COR-L47 (cell line): ENCODE data around the gene PSD2.
A peak's percentile ranks its signal among the peaks of the same experiment; 100 is the strongest.

Source experiments
- DNase-seq: peaks from one replicate; lab custom pipeline; 2025; lab: John Stamatoyannopoulos, UW

Gene PSD2

DNA sequence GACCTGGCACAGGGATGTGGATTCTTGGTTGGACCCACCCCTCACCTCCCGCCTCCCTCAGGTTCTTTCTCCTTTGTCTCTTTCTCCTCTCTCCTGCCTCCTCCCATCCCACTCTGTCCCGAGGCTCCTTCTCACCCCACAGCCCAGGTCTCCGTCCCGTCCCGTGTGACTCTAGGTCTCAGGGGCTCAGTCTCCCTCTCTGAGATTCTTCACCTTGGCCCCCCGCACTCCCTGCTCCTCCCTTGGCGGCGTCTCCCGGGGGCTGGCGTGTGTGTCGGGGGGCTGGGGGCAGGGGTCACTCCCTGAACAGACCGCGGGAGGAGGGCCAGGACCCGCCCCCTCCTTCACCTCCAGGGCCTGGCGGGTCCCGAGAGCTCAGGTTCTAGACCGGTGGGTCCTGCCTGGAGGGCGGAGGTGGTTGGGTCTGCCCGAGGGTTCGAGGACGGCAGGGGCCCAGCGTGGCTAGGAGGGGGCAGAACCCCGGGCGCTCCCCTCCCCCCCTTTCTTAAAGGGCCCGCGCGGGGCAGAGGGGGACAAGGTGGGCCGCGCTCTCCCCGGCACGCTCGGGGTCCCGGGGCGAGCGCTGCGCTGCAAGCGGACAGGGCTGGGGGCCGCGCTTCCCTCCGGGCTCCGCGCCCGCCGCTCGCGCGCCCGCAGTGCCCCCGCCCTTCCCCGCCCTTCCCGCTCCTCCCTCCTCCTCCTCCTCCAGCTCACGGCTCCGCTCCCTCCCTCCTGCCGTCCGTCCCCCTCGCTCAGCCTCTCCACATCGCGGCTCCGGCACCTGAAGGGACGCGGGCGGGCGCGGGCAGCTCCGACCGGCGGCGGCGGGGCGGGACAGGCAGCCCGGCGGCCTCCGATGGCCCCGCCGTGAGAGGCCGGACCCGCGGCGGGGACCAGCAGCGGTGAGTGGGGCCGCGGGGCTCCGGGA lies at the start of gene PSD2:
Gene PSD2, plus strand, starts transcription at position 735 of the 928 bp plus-strand sequence. CDS start 13,633 bp downstream, outside the sequence.
- peak; percentile 45 for DNase-seq

- DNase-seq: peak; percentile 47
These were observed 48.7 kb upstream of the PSD2 start for GRCh38 chr5:139746691-139747582.

DNA sequence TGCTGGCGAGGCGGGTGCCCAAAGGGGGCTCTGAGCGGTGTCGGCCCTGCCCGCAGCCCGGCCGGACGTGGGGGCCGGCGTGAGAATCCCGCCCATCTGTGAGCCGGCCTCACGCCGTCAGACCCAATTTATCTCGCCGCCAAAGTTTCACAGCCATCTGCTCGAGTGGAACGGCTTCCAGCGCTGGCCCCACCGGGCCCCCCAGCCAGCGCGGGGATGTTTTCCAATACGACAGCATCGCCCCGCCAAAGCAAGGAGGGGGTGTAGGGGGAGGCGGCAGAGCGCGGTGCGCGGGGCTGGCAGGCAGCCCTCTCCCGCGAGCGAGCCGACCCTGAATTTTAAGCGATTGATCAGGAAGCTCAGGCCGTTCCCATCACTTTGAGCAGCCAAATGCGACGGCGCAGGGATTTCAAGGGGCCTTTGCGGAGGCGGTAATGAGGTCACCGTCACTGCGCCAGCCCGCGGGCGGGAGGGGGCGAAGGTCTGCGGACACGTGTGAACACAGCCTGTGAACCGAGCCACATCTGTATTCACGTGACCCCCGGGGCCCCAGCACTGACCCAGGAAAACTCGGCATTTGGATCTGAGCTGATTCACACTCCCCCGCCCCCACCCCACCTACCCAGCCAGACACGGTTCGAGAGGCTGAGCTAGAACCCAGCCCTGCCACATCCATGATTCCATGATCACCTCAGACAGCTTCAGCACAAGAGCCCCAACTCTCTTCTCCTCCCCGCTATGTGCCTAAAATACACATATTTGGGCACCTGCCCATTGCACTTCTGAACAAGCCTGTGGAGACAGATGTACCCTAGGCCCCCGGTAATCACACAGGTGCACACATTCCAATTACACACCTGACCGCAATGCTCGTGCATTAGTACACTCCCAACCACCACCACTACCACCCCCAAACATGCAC lies 47.8 kb upstream of the PSD2 start:
- DNase-seq: peak; percentile 31

DNA sequence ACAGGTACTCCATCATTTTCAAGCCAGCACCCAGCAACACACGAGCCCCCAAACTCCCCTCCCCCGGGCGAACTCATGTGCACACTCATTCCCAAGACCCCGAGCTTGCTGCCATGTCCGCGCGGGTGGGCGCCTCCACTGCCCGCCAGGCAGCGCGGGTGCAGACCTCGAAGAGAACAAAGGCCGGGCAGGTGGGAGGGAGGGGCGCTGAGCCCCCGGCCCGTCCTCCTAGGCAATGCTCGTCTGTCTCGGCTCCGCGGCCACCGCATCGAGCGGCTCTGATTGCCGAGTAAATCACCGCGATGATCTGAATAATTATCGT lies 47.1 kb upstream of the PSD2 start:
- DNase-seq: no peak

- peak; percentile 35 for DNase-seq
These were observed 46.4 kb upstream of the PSD2 start for GRCh38 chr5:139749242-139749641.

- no peak for DNase-seq
These were observed 44.4 kb upstream of the PSD2 start for GRCh38 chr5:139751236-139751635.

DNA sequence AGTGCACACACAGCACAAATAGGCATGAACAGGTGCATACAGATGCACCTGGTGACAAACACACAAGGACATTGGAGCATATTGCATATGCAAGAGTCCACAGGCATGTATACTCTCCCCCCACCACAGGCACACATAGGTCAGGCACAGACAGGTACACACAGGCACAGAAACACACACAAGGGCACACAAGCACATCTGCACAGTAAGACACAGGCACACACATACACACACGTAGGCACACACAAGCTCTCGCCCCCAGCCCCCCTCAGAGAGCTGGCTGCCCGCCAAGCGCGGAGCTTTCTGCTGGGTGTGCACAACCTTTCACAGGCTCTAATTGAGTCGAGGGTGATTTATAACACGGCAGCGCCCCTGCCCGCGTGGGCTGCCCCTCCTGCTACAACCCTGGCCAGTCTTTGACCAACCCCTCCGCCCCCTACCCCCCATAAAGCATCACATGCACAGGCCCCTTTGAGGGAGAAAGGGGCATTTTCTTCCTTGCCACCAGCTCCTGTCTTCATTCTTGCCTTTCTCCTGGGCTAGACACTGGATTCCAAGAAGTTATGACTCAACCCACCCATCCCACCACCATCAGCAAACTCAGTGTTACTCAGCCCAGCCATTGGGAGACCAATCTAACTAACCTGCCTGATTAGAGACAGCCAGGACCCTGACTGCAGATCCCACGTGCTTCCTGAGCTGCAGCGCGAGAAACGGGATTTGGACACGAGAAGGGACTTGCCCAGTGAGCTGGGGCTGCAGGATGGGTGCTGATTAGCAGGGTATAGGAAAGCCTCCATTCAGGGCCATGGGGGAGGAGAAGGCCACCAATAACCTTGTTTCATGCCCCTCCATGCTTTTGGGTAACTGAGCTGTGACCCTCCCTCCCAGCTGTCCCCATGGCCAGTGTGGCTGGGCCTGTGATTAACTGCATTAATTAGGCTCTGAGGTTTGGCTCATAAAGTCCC lies 42.8 kb upstream of the PSD2 start:
- DNase-seq: peak; percentile 49

GRCh38 chr5:139755892-139756671 lies 39.5 kb upstream of the PSD2 start:
- peak; percentile 74 for DNase-seq

DNA sequence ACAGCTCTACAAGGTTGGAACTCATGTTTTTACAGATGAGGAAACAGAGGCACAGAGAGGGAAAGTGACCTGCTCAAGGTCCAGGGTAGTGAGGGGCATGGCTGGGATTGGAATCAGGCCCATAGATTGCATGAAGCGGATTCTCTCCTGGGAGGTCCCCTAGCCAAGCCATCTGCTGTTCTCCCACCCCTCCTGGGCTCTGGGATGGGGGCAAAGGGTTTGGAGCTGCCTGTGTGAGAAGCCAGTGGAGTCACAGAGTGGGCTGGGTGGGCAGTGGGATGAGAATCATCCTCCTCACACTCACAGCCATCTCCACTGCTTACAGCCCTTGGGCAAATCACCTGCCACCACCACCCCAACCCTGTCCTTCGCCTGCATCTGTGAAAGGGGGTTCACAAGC lies 38.6 kb upstream of the PSD2 start:
- no peak for DNase-seq

- DNase-seq: no peak
These were observed 37.7 kb upstream of the PSD2 start for GRCh38 chr5:139757727-139758509.

- DNase-seq: no peak
These were observed 37.0 kb upstream of the PSD2 start for GRCh38 chr5:139758510-139759075.

DNA sequence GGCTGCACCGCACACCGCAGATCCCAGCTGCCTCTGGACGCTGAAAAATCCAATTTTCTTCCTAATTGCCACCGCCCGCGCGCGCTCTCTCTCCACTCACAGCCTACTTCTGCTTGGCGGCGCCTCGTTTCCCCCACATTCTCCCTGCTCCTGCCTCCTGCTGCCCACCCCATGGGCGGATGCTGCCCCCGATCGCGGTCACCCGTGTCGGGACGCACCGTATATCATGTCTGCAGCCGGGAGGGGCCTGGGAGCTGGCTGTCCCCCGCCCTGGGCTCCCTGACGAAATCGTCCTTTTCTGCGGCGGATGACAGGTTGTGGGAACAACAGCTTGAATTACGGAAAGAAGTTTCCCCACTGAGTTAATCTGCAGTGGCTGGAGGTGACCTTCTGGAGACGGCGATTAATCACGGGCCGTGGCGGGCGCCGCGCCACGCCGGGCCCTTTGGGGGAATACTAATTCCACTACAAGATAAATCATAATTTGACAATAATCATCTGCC lies 36.3 kb upstream of the PSD2 start:
- DNase-seq: no peak

GRCh38 chr5:139760066-139761056 lies 35.2 kb upstream of the PSD2 start:
- peak; percentile 51 for DNase-seq

GRCh38 chr5:139761057-139761450 lies 34.6 kb upstream of the PSD2 start:
- no peak for DNase-seq

DNA sequence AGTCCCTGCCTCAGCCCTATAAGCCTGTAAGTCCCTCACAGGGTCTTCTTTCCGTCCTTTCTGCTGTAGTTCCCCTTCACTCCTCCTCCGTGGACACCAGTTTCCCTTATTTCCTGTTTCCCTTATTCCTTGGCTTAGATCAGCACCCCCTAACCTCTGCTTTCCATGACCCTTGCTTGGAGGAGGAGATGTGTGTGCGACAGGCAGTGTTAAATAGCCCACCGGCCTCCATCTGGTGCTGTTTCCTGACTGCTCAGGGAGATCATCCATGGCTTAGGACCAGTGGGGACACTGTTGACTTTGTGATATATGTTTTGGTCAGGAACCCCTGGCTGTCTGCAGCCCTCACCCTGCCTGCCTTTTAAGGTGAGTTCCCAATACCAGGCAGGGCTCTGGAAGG lies 34.1 kb upstream of the PSD2 start:
- no peak for DNase-seq

- DNase-seq: no peak
These were observed 32.9 kb upstream of the PSD2 start for GRCh38 chr5:139762615-139763170.
